ENCODE data around the gene CCDC146.

The CCDC146 gene

GRCh38 chr7:77284005-77284404 is 161.6 kb downstream of the CCDC146 start:
- no peak for DNase-seq (ENCODE audit: low read depth in 2 of 2)

DNA sequence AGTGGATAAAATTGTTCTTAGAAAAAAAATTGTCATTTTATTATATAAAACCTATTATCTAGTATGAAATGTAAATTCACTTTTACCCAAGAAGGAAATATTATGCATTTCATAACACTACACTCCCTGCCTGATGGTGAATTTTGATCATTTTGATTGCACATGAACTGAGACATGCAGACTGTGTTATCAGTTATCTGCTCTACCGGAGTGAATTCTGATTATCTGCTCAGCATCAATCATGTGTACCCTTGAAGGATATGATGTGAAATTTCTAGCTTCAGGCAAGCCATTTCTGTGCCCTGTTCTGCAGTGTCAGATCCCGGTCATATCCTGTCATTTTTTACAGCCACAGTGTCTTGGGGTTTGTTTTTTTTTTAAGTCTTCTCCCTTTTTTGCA is 162.2 kb downstream of the CCDC146 start:
- no peak for DNase-seq (ENCODE audit: low read depth in 2 of 2)

GRCh38 chr7:77288676-77289320 is 166.4 kb downstream of the CCDC146 start:
- no peak for DNase-seq (ENCODE audit: low read depth in 2 of 2)

- no peak for DNase-seq (ENCODE audit: low read depth in 2 of 2)
Measured at GRCh38 chr7:77289387-77289786, 167.0 kb downstream of the CCDC146 start.

DNA sequence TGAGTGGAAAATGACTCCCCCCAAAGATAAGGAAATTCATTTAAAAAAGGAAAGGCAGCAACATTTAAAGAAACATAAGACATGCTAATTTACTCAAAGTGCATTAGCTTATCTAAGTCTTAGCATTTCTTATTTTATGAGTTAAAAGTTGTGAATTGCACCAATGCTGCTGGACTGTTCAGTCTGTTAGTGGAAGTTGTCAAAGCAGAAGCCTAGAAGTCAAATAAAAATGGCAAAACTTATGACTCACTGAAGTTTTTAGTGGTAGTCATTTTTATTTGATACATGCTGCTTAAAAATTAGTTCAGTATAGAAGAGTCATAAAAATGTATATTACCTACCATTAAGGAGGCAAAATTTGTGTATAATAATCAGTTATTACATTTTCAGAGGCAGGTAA is 168.0 kb downstream of the CCDC146 start:
- DNase-seq (ENCODE audit: low read depth in 2 of 2), result no peak

DNA sequence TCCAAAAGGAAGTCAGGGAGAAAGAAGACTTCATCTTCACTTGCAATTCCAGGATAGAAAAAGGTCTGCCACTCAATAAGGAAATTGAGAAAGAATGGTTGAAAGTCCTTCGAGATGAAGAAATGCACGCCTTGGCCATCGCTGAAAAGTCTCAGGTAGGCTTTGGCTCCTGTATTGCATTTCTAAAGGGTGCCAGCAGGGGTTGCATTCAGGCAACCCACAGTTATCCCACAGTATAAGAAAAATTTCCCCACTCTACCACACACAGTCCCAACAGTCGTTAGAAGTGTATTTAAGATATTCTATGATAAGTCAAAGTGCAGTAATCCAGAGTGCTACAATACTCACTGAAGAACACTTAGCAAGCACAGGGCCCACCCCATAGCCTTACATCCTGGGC is 170.6 kb downstream of the CCDC146 start:
- DNase-seq (ENCODE audit: low read depth in 2 of 2), result no peak

DNA sequence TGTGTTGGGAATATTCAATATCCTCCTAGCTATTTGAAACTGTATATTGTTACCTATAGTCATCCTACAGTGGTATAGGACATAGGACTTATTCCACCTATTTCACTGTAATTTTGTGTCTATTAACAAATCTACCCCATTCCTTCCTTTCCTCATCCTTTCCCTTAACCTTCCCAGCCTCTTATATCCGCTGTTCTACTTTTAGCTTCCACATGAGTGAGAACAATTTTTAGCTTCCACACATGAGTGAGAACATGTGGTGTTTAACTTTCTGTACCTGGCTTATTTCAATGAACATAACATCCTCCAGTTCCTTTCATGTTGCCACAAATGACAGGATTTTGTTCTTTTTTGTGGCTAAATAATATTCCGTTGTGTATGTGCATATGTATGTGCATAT is 173.1 kb downstream of the CCDC146 start:
- DNase-seq (ENCODE audit: low read depth in 2 of 2), result no peak

- DNase-seq (ENCODE audit: low read depth in 2 of 2), result no peak
Measured at GRCh38 chr7:77306231-77307067, 184.0 kb downstream of the CCDC146 start.

DNA sequence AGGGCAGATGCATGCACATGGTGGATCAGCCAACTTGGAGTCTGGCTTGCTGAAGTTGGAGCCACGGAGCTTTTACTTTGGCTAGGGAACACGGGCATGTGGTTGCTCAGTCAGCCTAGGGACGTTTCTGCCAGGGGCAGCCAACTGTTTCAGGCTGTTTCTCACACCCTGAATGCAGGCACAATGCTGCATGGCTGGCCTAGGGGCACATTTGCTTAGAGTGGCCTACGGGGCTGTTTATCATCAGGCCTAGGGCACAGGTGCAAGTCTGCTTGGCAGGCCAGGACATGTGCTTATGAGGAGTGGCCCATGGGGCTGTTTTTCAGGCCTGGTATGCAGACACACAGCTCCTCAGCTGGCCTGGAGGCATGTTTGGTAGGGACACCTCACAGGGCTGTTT is 186.4 kb downstream of the CCDC146 start:
- no peak for DNase-seq (ENCODE audit: low read depth in 2 of 2)

GRCh38 chr7:77309714-77310220 is 187.4 kb downstream of the CCDC146 start:
- no peak for DNase-seq (ENCODE audit: low read depth in 2 of 2)

DNA sequence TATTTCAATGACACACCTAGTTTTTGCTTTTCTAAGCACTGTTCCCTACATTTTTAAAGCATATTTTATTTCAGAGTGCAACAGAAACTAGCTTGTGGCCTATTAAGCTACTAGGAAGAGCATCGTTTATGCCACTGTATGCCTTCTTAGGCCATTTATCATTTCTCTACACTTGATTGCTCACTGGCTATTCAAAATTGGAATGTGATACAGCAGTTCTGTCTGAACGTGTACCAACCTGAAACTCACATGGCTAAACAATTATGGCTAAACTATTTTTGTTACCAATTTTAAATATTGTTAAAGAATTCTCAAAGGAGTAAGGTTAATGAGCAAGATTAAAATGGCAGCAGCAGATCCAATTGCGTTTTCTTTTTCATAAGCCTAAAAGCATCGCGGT is 188.6 kb downstream of the CCDC146 start:
- DNase-seq (ENCODE audit: low read depth in 2 of 2), result no peak

GRCh38 chr7:77313085-77313484 is 190.7 kb downstream of the CCDC146 start:
- no peak for DNase-seq (ENCODE audit: low read depth in 2 of 2)

- no peak for DNase-seq (ENCODE audit: low read depth in 2 of 2)
Measured at GRCh38 chr7:77313876-77314480, 191.6 kb downstream of the CCDC146 start.

DNA sequence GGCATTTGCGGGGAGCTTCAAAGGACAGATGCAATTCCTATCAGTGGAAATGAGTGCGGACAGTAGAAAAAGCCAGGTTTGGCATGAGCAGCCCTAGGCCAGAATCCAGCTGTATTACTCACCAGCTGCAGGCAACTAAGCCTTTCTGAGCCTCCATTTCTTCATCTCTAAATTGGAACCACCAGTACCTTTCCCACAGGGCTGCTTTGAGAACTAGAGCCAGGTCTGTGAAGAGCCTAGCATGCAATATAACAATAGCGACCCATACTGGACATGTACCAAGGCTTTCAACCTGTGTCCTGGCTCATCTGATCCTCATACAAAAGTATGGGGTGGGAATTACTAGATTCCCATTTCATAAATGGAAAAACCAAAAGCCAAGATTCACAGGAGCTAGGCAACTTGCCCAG is 192.8 kb downstream of the CCDC146 start:
- DNase-seq (ENCODE audit: low read depth in 2 of 2), result no peak

DNA sequence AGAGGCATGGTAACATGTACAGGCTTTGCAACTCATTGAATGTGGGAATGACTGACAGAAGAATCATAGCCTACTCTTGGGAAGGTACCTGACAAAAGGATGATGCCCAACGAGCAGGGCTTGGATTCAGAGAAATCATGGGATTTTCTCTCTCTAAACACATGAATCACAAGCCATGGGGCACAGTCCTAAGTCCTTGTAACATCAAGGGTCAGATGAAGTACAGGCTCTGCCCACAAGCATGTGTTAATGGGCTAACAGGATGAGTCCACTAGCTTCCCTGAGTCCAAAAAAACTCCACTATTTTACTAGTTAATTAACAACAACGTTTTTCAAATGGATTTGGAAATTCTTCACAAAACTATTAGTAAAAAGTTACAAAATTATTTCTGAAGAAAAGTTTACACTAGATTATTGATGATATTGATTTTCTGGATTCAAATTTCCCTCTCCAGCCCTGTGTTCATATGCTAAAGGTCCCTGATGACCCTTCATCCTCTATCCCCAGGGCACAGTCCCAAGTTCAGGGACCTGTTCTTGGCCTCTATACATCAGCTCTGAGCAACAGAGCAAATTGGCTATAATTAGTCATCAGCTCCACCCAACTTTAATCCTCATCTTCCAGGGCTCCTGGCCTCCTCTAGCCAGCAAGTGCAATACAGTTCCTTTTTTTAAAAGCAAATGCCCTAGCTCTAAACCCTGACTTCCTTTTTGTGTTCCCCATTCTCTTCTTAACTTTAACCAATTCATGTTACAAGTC is 194.0 kb downstream of the CCDC146 start:
- DNase-seq (ENCODE audit: low read depth in 2 of 2), result no peak

DNA sequence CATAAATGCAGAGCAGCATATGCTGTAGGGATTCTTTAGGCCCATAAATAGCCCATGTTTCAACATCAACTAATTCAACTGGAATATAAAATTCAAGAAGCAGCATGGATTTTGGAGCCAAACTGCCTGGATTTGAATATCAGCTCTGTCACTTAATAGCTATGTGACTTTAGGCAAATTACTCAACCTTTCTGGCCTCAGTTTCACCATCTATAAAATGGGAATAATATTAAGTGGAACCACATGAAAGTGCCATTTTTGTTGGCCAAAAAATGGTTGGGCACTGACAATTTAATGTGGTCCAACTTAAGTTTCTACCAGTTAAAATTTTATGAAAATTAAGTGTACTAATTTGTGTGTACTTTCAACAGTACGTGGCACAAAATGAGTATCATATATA is 195.6 kb downstream of the CCDC146 start:
- DNase-seq (ENCODE audit: low read depth in 2 of 2), result no peak

GRCh38 chr7:77320137-77320536 is 197.7 kb downstream of the CCDC146 start:
- DNase-seq (ENCODE audit: low read depth in 2 of 2), result no peak

DNA sequence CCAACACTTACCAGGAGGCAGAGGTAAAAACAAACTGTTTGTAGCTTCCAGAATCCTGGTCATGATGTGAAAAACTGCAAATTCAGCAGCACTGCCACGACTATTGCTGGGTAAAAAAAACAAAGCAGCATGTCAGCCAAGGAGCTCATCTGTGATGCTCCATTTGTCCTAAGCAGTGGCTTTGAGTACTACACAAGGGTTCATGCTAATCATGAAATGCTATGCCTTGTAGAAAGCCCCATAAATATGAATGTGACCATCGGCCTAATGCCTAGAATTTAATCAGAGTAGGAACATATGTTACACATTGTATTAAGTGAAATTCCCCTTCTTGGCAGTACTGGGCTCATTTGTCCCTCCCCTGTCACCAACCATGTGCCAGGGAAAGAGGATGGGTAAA is 198.3 kb downstream of the CCDC146 start:
- DNase-seq (ENCODE audit: low read depth in 2 of 2), result no peak

GRCh38 chr7:77321300-77321699 is 198.9 kb downstream of the CCDC146 start:
- DNase-seq (ENCODE audit: low read depth in 2 of 2), result no peak

- DNase-seq (ENCODE audit: low read depth in 2 of 2), result no peak
Measured at GRCh38 chr7:77326131-77326530, 203.7 kb downstream of the CCDC146 start.

DNA sequence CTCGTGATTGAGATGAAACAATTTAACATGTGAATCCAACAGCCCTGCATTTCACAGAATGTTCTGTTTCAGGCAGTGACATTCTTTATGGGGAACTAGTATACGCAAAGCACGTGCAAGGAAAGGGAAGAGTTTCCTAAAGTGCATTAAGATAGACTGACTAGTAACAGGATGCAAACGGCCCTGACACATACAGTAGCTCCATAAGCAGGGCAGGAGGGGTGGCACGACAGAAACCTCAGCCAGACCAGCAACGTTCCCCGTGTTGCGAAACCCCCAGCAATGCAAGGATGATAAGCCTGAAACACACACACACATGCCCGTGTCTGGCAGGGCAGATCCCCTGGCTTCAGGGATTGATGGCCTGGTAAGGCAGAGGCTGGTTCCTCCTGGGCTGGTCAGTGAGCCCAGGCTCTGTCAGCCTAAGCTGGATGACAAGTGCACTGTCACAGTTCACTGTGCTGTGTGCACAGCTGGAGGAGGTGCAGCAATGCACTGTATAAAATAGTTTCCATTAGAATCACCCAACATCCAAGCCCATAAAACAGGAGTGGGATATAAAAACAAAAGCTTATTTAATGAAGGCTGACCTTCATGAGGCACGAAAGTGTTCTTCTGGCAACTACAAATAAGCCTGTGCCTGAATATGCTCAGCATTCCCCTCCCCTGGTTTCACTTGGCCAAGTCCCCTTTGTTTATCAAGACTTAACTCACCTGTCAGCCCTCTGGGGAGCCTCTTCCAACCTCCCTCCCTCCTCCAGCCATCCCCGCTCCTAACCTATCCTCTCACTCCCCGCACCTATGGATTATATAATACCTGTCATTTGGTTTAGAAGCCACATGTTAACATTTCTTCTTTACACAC is 204.9 kb downstream of the CCDC146 start:
- no peak for DNase-seq (ENCODE audit: low read depth in 2 of 2)
